ENCODE results near the gene TSPAN1.

DNA sequence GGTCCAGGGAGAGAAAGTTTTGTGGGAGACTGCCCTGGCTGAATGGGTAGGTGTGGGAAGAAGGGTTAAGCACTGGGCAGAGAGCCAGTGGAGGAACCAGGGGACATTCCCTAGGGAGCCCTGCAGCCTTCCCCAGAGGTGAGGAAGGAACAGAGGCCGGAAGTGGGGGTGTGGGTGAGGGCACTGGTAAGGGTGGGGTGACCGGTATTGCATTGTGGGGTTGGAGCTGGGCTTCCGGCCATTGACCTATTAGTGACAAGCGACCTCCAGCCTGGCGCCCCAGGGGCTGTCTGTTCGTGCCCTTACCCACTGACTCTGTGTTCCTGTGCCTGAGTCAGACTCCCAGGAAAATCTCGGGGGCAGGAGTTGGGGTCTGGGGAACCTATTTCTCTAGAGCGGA lies 3.5 kb upstream of the TSPAN1 start:
- TF ChIP-seq, protein P1, sequence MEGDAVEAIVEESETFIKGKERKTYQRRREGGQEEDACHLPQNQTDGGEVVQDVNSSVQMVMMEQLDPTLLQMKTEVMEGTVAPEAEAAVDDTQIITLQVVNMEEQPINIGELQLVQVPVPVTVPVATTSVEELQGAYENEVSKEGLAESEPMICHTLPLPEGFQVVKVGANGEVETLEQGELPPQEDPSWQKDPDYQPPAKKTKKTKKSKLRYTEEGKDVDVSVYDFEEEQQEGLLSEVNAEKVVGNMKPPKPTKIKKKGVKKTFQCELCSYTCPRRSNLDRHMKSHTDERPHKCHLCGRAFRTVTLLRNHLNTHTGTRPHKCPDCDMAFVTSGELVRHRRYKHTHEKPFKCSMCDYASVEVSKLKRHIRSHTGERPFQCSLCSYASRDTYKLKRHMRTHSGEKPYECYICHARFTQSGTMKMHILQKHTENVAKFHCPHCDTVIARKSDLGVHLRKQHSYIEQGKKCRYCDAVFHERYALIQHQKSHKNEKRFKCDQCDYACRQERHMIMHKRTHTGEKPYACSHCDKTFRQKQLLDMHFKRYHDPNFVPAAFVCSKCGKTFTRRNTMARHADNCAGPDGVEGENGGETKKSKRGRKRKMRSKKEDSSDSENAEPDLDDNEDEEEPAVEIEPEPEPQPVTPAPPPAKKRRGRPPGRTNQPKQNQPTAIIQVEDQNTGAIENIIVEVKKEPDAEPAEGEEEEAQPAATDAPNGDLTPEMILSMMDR (conservative IDR thresholded peaks at IDR 0.05; ENCODE audit: low read depth, low read length), result no peak
- TF ChIP-seq EZH2 (IDR thresholded peaks at IDR 0.05; ENCODE audit: borderline replicate concordance, low read depth, low read length, poor library complexity, severe bottlenecking), result no peak
